GM19099 (cell line): Measurements from ENCODE around the gene ENO1.

ENCODE experiments used
- POLR2A ChIP-seq: IDR thresholded peaks from 3 replicates; pipeline ENCODE4 v1.6.1; 2011; ENCODE audit warnings: low read depth; ENCODE audit not compliant: insufficient read length; ENCODE audit errors: extremely low read depth

The ENO1 gene

DNA sequence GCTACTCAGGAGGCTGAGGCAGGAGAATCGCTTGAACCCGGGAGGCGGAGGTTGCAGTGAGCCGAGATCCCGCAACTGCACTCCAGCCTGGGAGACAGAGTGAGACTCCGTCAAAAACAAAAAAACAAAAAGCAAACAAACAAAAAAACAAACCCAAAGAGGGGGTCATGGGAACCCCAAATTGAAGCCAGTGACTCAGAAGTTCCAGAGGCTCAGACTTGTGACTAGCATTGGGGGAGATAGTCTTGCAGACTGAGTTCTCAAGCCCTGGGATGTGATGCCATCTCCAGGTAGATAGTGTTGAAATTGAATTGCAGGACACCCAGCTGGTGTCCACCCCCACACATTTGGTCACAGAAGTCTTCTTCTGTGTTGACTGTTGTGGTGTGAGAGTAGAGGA, 24.9 kb upstream of the ENO1 start:
- no peak for TF ChIP-seq POLR2A

DNA sequence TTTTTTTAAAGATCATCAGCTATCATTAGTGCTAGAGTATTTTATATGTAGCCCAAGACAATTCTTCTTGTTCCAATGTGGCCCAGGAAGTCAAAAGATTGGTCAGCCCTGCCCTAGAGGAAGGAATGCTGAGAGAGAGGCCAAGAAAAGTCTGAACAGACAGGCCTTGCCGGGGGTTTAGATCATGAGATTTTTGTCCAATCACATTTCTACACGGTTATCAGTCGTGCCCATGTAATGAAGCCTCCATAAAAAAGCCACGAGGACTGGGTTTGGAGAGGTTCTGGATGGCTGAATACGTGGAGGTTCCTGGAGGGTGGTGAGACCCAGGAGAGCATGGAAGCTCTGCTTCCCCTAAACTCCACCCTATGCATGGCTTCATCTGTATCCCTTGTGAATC, 24.3 kb upstream of the ENO1 start:
- TF ChIP-seq POLR2A = no peak

DNA sequence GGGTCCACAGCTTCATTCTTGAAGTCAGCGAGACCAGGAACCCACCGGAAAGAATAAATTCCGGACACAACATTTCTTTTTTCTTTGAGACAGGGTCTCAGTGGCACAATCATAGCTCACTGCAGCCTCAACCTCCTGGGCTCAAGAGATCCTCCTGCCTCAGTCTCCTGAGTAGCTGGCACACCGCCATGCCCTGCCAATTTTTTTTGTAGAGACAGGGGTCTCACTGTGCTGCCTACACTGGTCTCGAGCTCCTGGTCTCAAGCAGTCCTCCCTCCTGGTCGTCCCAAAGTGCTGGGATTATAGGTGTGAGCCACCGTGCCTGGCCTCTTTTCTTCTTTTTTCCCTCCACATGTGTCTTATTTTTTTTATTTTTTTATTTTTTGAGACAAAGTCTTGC, 20.6 kb upstream of the ENO1 start:
- TF ChIP-seq POLR2A = no peak

DNA sequence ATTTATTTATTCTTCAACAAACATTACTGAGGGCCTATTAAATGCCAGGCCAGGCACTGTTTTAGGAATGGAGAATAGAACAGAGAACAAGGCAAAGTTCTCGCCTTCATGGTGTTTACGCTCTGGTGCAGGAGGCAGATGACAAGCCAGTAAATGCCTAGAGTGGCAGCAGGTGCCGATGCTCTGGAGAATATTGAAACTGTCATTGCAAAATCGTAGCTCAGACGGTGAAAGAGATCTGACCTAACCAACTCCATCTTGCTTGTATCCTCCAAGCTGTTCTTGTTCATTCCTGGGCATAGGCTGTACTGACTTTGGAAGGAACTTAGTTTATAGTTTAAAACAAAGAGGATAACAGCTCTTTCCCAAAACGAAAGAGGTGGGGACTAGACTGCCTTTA, 13.5 kb upstream of the ENO1 start:
- no peak for TF ChIP-seq POLR2A

DNA sequence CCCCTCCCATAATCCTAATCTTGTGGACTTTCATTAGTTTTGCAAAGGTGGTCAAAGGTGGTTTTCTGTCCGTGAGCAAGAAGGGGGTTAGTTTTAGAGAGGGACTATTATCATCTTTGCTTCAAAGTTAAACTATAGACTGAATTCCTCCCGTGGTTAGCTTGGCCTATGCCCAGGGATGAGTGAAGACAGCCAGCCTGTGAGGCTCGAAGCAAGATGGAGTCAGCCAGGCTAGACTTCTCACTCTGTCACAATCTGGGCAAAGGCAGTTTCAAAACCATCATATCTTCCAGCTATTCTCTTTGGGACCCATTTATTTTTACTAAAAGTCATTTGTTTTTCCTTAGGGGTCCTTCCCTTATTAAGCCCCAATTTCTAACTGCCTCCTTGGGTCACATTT, 12.9 kb upstream of the ENO1 start:
- no peak for TF ChIP-seq POLR2A

DNA sequence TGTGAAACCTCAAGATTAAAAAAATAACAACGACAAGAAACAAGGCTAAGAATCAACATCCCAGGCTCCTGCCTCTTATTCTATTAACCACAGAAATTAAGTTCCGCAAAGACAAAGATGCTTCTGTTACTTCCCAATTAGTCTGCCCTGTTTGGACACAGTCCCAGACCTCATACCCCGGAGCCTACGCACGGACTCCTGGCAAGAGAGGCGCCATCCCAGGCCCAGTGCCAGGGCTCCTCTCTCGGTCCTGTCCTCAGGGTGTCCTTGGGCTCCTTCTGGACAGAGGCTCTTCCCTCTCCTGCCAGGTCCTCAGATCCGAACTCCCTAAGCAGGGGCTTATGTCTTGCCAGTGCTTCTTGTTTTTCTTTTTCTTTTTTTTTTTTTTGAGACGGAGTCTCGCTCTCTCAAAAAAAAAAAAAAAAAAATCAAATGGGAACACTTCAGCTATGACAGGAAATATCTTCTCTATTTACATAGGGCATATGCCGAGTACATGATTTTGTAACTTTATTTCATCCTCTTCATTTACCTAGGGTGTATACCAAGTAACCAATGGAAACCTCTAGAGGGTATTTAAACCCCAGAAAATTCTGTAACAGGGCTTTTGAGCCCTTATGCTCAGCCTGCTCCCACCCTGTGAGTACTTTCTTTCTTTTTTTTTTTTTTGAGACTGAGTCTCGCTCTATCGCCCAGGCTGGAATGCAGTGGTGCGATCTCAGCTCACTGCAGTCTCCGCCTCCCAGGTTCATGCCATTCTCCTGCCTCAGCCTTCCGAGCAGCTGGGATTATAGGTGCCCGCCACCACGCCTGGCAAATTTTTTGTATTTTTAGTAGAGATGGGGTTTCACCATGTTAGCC, 11.7 kb upstream of the ENO1 start:
- TF ChIP-seq POLR2A = no peak

DNA sequence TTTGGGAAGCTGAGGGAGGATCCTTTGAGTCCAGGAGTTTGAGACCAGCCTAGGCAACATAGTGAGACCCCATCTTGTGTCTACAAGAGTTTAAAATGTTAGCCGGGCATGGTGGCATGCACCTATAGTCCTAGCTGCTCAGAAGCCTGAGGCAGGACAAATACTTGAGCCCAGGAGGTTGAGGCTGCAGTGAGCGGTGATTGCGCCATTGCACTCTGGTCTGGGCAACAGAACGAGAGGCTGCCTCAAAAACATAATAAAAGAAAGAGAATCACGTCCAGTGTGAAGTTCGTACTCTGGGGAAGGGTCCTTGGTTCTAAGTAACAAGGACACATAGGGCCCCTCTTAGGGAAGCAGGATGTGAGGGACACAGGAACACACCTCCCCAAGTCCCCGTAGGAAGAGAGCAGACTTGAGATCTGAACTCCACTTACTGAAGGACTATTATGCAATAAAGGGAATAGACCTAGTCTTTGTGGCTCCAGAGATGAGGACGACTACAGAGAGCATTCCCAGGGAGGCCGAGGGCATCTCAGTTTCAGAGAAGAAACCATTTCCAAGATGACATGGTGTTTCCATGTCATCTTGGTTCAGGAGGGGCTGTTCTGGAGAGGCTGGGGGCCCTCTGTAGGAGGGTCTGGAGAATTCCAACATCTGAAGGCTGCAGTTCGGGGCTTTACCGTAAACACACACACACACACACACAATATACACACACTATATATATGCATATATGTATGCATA, 10.8 kb upstream of the ENO1 start:
- TF ChIP-seq POLR2A = no peak

DNA sequence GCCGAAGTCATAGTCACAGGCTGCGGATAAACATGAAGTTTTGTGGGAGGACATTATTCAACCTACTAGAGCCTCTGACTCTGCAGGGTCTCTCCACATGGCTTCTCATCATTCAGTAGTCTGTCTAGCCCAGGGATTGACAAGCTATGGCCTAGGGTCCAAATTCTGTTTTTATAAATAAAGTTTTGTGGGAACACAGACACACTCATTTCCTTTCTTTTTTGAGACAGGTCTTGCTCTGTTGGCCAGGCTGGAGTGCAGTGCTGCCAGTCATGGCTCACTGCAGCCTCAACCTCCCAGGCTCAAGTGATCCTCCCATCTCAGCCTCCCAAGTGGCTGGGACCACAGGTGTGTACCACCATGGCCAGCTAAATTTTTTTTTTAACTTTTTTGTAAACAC, 8.1 kb upstream of the ENO1 start:
- TF ChIP-seq POLR2A = no peak

DNA sequence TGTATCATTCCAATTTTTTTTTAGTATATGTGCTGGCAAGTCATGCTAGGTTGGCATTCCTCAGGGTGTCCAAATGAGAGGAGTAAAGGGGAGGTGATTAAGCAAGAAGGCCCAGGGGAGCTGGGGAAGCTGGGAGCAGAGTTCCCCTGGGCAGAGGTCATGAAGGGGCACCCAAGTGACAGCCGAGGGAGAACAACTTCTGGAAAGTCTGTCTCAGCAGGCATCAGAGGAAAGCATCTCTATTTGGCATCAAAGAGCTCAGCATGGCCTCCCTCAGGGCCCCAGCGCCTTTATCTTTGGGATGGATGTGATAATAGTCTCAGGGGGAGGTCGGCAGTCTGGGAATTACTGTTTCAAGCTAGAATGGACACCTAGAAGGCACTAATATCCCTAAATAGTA, 5.0 kb upstream of the ENO1 start:
- TF ChIP-seq POLR2A = no peak

DNA sequence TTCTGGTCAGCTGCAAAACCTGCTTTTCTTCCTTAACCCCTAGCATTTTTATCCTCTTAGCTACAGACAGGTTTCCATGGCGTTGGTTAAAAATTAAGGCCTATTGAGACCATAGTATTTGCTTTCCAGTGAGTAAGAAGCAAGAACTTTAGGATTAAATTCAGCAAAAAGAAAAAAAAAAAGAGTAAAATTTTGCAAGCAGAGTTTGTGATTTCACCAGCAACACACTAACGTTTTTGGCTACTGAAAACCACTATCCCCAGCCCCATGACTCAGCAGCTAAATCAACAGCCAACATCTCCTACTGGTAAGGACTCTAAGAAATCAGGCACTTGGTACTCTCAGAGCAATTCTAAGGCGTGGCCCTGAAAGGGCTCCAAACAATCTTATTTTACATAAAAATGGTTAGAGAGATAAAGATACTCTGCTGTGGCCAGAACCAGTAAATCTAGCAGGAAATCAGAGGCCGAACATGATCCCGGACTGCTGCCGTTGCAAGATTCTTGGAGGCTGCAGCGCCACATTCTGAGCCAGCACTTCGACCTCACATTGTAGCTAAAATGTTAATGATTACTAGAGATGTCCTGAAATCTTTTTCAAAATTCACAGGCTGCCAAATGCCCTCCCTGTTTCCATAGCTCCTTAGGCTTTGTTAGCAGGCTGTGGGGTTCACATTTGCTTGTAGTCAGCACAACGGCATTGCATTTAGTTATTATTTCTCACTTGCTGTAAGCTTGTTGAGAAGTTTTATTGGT, 1.6 kb upstream of the ENO1 start:
- TF ChIP-seq POLR2A = no peak

DNA sequence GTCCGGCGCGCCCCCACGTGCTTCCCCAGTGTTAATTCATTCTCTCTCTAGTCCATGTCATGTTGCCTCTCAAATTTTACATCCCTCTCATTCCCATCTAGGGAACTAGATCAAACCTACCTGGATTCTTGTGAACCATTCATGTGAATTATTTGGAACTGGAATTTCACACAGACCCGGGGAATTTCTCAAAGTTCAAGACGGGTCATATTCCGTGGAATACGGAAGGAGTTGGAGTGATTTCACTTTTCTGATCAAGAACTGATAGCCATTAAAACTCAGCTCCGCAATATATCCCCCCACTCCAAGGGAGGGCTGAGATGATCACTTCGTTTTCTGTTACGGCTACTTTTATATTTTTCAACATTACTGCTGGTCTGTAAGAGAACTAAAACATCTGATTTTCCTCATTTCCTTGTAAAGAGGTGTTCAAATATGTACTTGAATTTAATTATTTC, 1.0 kb upstream of the ENO1 start:
- TF ChIP-seq POLR2A = no peak

DNA sequence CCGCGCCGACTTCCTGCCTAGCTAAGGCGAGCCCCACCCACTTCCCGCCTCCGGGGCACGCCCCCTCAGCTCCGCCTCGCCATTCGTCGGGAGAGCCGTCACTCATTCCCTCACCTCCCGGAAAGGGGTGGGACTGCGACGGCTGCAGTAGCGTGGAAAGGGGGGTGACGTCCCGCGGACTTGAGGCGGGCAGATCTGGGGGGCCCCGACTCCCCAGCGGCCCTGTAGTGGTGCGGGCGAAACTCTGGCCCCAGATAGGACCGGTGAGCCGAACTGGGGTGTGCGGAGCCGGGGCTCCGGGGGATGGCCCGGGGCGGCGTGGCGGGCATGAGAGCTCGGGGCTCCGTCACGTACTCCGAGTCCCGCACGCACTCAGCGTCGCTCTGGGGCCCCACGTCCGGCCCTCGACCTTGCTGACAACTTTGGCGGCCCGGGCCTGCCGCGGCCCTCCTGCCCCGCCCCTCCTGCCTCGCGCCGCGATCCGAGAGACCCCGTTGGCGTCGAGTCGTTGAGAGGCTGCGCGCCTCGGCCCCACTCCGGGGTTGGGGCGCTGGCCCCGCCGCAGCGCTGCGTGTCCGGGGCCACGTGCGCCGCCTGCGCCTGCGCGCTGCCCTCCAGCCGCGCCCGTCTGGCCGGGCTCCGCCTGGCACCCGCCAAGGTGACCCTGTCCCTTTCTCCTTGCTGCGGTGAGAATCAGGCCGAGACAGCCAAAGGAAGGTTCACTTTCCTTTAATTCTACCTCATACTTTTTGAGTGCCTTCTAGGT, 395 bp upstream of the ENO1 start:
- peak; percentile 78 for TF ChIP-seq POLR2A

DNA sequence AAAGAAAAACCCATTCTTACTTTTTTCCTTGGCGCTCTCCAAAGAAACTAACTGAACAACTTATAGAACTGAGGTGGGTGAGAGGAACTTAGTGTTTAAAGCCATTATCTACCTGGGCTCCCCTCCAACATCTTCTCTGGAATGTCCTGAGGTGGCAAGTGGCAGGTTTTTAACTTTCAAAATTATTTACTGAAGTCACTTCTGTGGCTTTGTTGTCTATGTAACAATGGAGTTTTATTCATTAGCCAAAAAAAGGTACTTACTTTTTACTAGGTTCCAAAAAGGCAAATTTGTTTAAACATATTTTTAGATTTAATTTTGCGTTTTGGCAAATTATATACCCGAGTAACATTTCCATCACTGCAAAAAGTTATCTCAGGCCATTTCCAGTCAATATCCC, 2.4 kb downstream of the ENO1 start:
- no peak for TF ChIP-seq POLR2A

DNA sequence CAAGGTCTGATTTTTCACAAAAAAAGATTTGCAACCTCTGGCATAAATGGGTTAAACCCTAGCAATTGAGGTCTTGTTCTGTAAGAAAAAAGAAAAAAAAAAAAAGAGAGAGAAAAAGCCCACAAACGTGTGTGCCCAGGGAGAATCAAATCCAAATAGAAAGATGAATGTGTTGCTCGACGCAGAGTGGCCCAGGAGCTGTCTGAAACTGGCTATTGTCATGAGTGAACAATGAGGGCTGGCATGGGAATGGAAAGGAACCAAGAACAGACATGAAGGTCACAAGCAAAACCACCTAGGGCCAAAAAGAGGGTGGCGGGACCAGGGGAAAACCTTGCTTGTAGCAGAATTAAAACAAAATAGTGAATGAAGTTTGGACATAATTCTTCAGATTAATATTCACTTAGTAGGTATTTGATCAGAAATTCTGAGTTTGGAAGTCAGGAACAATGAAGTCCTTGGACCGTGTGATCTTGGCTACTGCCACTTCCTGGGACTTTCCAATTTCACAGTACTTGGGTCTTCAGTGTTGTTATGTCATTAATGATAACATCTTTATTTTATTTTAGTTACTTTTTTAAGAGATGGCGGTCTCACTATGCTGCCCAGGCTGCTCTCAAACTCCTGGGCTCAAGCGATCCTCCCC, 3.1 kb downstream of the ENO1 start:
- TF ChIP-seq POLR2A = no peak

DNA sequence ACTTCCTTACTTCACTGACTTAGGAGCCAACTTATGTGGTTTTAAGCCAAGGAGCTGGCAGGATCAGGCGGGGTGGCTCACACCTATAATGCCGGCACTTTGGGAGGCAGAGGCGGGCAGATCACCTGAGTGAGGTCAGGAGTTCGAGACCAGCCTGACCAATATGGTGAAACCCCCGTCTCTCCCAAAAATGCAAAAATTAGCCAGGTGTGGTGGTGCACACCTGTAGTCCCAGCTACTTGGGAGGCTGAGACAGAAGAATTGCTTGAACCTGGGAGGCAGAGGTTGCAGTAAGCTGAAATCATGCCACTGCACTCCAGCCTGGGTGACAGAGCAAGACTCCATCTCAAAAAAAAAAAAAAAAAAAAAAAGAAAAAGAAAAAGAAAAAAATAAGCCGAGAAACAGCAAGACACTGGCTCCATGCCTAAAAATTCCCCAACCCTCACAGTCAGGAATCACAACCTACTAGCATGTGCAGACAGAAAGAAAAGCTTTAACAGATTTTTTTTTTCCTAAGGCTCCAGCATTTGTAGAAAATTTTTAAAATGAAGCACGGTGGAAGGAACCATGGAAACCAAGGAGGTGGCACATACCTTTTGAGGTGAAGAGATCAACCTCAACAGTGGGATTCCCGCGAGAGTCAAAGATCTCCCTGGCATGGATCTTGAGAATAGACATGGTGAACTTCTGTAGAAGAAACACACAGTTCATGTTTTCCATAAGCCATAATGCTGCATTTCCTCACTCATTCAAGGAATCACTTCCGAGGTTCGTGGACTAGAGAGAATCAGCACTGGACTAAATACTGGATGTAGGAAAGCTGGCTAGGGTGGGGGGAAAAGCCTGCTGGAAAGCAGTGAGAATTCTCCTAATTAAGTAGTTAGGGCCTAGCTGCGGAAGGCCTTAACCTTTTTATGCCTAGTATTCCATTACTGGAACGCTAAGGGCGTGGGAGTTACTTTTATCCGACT, 4.0 kb downstream of the ENO1 start:
- no peak for TF ChIP-seq POLR2A
